ENCODE measurements around the gene SESN1. TPM values are rescaled to one million over a fixed set of nuclear protein-coding genes. Genes with fewer than 3 reads are reported as not detected.

SESN1 gene
- total RNA-seq, 6 experiments from 2014 or later = 8.7 to 17.1 (median 11.9) TPM

- Histone ChIP-seq H3K36me3 (peaks cover 0 to 8% (median 3%) of the 10 kb centered on the region in 4 donors), H3K9me3 (no peaks in the 10 kb centered on the region), H3K4me3 (no peak overlapping the region), H3K27me3 (no peaks in the 10 kb centered on the region), H3K27ac (peak overlapping the region in 2 of 3 donors; percentile 52 to 65), H3K4me1 (peaks cover 0 to 26% (median 8%) of the 10 kb centered on the region in 4 donors)
- TF ChIP-seq, protein P1, sequence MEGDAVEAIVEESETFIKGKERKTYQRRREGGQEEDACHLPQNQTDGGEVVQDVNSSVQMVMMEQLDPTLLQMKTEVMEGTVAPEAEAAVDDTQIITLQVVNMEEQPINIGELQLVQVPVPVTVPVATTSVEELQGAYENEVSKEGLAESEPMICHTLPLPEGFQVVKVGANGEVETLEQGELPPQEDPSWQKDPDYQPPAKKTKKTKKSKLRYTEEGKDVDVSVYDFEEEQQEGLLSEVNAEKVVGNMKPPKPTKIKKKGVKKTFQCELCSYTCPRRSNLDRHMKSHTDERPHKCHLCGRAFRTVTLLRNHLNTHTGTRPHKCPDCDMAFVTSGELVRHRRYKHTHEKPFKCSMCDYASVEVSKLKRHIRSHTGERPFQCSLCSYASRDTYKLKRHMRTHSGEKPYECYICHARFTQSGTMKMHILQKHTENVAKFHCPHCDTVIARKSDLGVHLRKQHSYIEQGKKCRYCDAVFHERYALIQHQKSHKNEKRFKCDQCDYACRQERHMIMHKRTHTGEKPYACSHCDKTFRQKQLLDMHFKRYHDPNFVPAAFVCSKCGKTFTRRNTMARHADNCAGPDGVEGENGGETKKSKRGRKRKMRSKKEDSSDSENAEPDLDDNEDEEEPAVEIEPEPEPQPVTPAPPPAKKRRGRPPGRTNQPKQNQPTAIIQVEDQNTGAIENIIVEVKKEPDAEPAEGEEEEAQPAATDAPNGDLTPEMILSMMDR (IDR thresholded peaks at IDR 0.05) = no peak
- no peak for TF ChIP-seq POLR2A (IDR thresholded peaks at IDR 0.05)
- WGBS (ENCODE audit: insufficient coverage, low coverage, low lambda C conversion rate, missing lambda C conversion rate) = 18% methylated on average over 3 of the region's 3 CpGs
- no peak for DNase-seq
- peak; percentile 79 to 91 (median 84) for ATAC-seq
- intact Hi-C loops (cut with DNase I) = no loop called here
Observed at GRCh38 chr6:109002051-109002697, 92.5 kb downstream of the SESN1 start.

GRCh38 chr6:109001291-109001894, 93.3 kb downstream of the SESN1 start:
- Histone ChIP-seq H3K9me3 (no peaks in the 10 kb centered on the region), H3K27me3 (no peaks in the 10 kb centered on the region), H3K27ac (peak overlapping the region in 2 of 3 donors; percentile 52 to 65), H3K4me3 (no peak overlapping the region), H3K36me3 (peaks cover 0 to 8% (median 3%) of the 10 kb centered on the region in 4 donors), H3K4me1 (peaks cover 0 to 26% (median 8%) of the 10 kb centered on the region in 4 donors)
- DNase-seq = no peak
- 72% methylated on average over 7 of the region's 7 CpGs for WGBS (ENCODE audit: insufficient coverage, low coverage, low lambda C conversion rate, missing lambda C conversion rate)
- no peak for TF ChIP-seq POLR2A (IDR thresholded peaks at IDR 0.05)
- TF ChIP-seq, protein P1 (IDR thresholded peaks at IDR 0.05) = no peak
- intact Hi-C loops (cut with DNase I) = no loop called here
- peak; percentile 14 to 39 (median 34) for ATAC-seq

- WGBS (ENCODE audit: insufficient coverage, low coverage, low lambda C conversion rate, missing lambda C conversion rate) = 89% methylated on average over 2 of the region's 2 CpGs
- Histone ChIP-seq H3K36me3 (peaks cover 0 to 8% (median 3%) of the 10 kb centered on the region in 4 donors), H3K9me3 (no peaks in the 10 kb centered on the region), H3K4me3 (no peak overlapping the region), H3K4me1 (peaks cover 0 to 26% (median 8%) of the 10 kb centered on the region in 4 donors), H3K27ac (no peak overlapping the region), H3K27me3 (no peaks in the 10 kb centered on the region)
- DNase-seq (no peak), ATAC-seq (no peak)
- TF ChIP-seq, protein P1 (IDR thresholded peaks at IDR 0.05) = no peak
- TF ChIP-seq POLR2A (IDR thresholded peaks at IDR 0.05) = no peak
- intact Hi-C loops (cut with DNase I) = no loop called here
Observed at GRCh38 chr6:109000289-109000688, 94.4 kb downstream of the SESN1 start.

GRCh38 chr6:108999428-108999827, 95.2 kb downstream of the SESN1 start:
- no peaks in the 10 kb centered on the region for H3K27me3 ChIP-seq
- no peak overlapping the region for H3K27ac ChIP-seq
- H3K9me3 ChIP-seq = no peaks in the 10 kb centered on the region
- 91% methylated on average over 5 of the region's 5 CpGs for WGBS (ENCODE audit: insufficient coverage, low coverage, low lambda C conversion rate, missing lambda C conversion rate)
- DNase-seq (no peak), ATAC-seq (no peak)
- peaks cover 0 to 26% (median 8%) of the 10 kb centered on the region in 4 donors for H3K4me1 ChIP-seq
- no peak overlapping the region for H3K4me3 ChIP-seq
- no peak for TF ChIP-seq POLR2A (IDR thresholded peaks at IDR 0.05)
- TF ChIP-seq, protein P1 (IDR thresholded peaks at IDR 0.05) = no peak
- intact Hi-C loops (cut with DNase I) = no loop called here
- peaks cover 0 to 8% (median 3%) of the 10 kb centered on the region in 4 donors for H3K36me3 ChIP-seq

Measured in right lobe of liver (tissue), 6 donors.